ENCODE results near the gene PEX11A. TPM values are rescaled to one million over a fixed set of nuclear protein-coding genes. Genes with fewer than 3 reads are reported as not detected.

Gene PEX11A
- total RNA-seq, 1 experiment from 2014 or later, result 12.3 TPM

DNA sequence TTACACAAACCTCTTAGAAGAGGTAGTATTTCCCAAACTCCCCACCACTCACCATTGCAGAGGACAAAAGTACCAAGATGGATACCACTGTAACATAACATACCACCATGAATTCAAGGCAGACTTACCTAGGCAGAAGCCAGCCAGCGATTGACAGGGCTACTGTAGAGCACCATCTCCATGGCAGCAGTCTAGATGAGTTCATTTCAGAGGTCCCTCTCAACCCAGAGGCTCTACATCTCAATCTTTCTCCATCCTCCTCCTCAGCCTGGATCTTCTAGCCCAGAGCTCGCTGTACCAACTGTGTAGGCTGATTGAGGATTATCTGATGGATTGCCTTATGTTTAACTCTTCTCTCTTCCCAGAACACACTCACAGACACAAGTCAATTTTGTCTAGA lies 9.4 kb downstream of the PEX11A start:
- in situ Hi-C loops (cut with HindIII; ENCODE audit: low pct_unique_long_range_greater_than_20kb, low sequenced_read_pairs), result no loop called here
- DNase-seq (ENCODE audit: low read depth, low spot score), result no peak

DNA sequence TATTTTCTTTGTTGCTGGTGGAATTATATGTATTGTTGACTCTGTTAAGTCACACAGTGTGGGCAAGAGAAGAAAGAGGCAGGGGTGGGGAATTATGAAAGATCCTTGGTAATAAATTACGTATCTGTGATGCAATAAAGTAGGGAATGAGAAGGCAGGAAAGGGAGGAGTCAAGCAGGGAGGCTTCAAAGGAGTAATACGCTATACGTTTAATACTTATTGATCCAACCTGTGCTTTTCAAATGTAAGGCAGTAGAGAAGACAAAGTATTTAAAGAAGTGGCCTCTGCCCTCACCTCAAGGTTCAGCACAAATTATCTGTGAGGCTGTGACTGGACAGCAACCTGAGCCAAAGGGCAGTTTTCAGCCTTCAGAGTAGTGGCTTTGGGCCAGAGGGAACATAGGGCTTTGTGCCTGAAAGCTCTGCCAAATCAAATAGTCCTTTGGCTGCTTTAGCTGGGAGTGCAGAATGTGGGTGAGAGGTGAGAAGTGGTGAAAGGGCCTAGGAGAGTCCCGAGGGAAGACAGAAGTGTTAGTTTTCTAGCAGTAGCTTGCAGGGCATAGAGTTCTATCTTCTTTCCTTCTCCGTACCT lies 10.2 kb downstream of the PEX11A start:
- DNase-seq (ENCODE audit: low read depth, low spot score), result no peak
- in situ Hi-C loops (cut with HindIII; ENCODE audit: low pct_unique_long_range_greater_than_20kb, low sequenced_read_pairs), result no loop called here

DNA sequence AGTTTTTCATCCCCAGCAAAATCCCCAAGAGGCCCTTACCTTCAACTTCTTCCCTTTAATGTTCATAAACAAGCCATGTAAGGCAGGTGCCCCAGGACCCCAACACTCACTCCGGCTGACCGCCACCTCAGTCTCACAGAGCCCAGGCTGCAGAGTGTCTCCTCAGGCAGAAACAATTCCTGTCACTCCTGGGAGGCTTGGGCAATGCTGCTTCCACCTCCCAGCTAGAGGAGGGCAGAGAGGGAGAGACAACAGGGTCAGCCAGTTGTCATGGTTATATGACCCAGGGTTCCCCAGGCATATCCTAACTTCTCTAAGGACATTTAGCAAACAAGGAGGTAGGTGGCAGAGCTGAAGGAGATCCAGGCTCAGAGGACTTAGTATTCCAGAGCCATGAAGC lies 11.3 kb downstream of the PEX11A start, which contains the start of gene PLIN1:
TSS of gene PLIN1 (minus strand) at position 156 of the 400 bp plus-strand sequence. CDS start 1,878 bp downstream, outside the sequence.
- DNase-seq (ENCODE audit: low read depth, low spot score), result no peak
- in situ Hi-C loops (cut with HindIII; ENCODE audit: low pct_unique_long_range_greater_than_20kb, low sequenced_read_pairs), result no loop called here

DNA sequence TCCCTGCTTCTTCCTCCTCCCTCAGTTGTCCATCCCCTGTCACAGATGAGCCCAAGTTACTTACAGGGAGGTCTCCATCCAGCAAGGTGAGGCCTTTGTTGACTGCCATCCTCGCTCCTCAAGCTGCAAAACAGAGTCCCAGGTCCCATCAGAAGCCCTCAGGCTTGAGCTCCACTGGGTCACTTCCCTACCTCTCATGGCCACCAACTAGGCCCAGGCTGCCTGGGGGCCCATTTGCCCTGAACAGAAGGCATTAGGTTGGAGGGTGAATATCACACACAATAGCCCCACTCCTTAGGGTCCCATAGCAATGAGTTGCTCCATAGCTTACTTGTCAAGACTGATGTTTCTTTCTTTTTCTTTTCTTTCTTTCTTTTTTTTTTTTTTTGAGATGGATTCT lies 13.2 kb downstream of the PEX11A start:
- in situ Hi-C loops (cut with HindIII; ENCODE audit: low pct_unique_long_range_greater_than_20kb, low sequenced_read_pairs), result no loop called here
- DNase-seq (ENCODE audit: low read depth, low spot score), result no peak

DNA sequence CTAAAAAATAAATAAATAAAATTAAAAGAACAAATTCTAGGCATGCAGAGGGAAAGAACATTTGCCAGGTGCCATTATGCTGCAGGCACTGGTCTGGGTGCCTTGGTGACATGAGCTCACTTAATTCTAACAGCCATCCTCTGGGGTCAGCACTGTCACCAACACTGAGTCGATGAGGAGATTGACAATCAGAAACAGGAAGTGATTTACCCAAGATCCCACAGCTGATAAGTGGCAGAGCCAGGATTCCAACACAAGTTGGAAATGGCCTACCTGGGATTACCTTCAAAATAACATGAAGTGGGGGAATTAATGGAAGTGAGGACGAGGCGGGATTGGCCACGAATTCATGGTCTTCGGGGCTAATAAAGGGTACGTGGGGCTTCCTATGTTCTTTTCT lies 14.9 kb downstream of the PEX11A start:
- DNase-seq (ENCODE audit: low read depth, low spot score), result no peak
- in situ Hi-C loops (cut with HindIII; ENCODE audit: low pct_unique_long_range_greater_than_20kb, low sequenced_read_pairs), result no loop called here

DNA sequence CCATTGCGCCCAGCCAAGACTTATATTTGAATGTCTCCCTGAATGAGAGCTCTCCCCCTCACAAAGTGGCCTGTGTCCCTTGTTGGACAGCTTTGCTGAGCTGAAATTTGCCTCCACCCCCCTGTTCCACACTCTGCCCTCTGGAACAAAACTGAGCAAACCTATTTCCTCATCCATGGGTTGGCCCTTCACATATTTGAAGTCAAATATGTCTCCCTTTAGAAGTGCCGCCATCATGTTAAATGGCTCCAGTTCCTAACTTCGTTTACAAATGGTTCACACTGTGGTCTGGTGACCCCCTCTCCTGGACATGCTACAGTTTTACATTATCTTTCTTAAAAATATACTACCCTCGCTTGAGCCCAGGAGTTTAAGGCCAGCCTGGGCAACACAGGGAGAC lies 16.0 kb downstream of the PEX11A start:
- DNase-seq (ENCODE audit: low read depth, low spot score), result no peak
- in situ Hi-C loops (cut with HindIII; ENCODE audit: low pct_unique_long_range_greater_than_20kb, low sequenced_read_pairs), result no loop called here

DNA sequence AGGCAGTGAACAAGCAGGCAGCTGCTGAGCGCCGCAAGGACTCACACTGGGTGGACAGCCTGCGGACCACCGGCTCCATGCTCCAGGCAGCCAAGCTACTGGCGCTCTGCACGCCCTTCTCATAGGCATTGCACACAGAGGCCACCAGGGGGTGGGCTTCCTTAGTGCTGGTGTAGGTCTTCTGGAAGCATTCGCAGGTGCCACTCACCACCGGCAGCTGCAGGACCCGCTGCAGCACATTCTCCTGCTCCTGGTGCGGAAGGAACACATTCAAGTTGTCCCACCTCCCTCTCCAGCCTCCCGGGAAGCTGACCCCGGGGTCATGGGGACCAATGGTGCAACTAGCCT lies 17.4 kb downstream of the PEX11A start:
- in situ Hi-C loops (cut with HindIII; ENCODE audit: low pct_unique_long_range_greater_than_20kb, low sequenced_read_pairs), result no loop called here
- DNase-seq (ENCODE audit: low read depth, low spot score), result peak; percentile 74

DNA sequence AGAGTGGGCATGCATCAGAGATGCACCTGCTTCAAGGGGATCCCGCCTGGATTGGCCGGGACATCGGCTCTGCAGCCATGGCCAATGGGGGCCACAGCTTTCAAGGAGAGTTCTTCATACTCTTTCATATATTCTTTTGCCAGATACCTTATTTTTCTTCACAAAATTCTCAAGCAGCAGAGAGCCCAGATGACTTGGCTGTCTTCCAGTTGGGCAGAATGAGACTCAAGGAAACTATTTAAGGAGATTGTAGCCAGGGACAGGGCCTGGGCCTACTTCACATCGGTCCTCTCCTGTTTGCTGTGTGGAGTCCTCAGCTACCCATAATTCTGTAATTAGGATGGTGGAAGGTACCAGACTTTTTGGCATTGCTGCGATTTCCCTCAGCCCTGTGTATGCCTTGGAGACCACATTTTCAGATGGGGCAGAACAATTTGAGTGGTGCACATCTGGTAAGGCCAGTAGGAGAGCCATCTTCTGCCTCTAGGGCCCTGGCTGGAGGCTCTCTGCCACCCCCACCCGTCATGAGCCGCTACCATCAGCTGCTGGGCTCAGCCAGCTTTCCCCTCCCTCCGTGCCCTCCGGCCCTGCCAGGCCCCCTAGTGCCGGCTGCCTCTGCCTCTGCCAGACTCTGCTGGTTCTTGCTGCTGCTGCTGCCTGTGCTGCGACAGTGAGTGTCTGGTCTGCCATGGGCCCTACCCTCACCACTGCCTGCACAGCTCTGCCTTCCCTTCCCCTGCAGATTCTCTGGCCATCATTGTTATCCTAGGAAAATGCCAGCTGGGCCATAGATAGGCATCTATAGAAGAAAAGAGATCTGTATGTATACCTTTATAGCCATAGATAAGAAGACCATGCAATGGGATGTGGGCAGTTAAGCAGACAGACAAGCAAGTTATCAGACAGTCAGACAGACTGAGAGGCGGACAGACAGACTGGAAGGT lies 18.1 kb downstream of the PEX11A start:
- DNase-seq (ENCODE audit: low read depth, low spot score), result no peak
- in situ Hi-C loops (cut with HindIII; ENCODE audit: low pct_unique_long_range_greater_than_20kb, low sequenced_read_pairs), result no loop called here

DNA sequence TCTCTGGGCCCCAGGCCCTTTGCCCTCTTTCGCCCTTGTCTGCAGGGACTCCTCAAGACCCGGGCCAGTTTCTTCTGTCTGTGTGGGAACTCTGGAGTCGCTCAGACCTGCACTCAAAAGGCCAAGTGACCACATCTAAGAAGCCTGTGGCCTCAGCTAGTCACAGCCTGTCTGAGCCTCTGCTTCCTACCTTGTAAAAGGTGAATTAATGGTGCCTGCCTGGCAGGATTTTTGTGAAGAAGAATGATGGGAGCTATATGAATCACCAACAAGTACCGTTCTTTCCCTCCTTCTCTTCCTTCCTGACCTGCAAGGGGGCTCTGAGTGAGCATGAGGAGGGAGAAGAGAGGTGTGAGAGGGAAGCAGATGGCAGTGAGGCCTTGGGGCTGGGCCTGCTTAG lies 18.9 kb downstream of the PEX11A start:
- in situ Hi-C loops (cut with HindIII; ENCODE audit: low pct_unique_long_range_greater_than_20kb, low sequenced_read_pairs), result no loop called here
- DNase-seq (ENCODE audit: low read depth, low spot score), result no peak

DNA sequence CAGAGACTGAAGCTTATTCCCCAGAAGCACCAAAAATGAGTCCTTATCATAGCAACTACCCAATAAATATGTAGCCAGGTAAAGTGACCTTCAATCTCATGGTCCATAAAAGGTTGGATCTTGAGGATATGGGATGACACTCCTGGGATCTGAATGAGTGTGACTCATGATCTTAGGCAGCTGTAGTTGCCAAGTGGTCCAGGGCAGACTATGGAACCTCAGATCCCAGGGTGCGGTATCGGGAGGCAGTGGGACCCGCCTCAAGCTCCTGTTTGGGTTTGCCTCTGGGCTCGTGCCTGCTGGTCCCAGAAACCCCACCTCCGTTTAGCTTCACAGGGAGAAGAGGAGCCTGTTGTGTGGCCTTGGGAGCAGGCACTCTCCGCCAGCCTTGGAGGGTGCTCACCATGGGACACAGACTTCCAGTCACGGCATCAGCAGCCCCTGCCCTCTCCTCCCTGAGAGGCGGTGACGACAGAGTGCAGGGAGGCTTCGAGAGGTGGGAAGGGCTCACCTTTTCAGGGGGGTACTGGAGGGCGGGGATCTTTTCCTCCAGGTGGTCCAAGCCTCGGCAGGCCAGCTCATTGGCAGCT lies 19.5 kb downstream of the PEX11A start:
- in situ Hi-C loops (cut with HindIII; ENCODE audit: low pct_unique_long_range_greater_than_20kb, low sequenced_read_pairs), result no loop called here
- DNase-seq (ENCODE audit: low read depth, low spot score), result no peak

DNA sequence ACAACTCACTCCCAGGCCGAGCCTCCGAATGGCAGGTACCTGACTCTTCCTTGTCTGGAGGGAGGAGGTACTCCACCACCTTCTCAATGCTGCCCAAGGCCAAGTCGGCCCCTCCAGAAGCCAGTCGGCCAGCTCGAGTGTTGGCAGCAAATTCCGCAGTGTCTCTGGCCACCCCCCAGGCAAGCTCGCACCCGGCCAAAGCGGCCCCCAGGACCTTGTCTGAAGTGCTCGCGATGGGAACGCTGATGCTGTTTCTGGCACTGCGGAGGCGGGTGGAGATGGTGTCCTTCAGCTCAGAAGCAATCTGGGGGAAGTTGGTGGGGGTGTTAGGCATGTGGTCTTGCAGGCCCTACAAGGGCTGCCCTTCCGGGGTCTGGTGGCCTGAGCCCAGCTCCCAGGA lies 20.6 kb downstream of the PEX11A start:
- in situ Hi-C loops (cut with HindIII; ENCODE audit: low pct_unique_long_range_greater_than_20kb, low sequenced_read_pairs), result no loop called here
- no peak for DNase-seq (ENCODE audit: low read depth, low spot score)

DNA sequence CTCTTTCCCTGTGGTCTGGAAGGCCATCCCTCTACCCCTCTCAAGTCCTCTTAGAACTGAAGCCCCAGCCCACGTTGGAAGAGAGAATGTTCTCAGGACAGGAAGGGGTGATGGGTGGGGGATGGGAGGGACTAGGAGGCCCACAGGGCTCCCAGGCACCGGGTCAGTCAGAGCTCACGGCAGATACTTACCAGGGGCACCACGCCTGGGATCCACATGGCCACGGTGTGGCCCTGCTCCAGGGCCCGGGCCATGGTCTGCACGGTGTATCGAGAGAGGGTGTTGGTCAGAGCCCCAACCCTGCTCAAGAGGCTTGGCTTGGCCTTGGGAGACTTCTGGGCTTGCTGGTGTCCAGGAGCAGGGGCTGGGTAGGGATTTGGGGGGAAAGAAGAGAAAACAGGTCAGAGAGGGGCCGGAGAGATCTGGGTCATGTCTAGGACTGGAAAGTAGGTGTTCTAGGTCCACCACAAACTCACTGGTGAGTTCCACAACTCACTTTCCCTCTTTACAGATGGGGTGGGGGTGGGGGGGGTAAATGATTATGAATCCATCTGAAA lies 21.2 kb downstream of the PEX11A start:
- in situ Hi-C loops (cut with HindIII; ENCODE audit: low pct_unique_long_range_greater_than_20kb, low sequenced_read_pairs), result no loop called here
- DNase-seq (ENCODE audit: low read depth, low spot score), result no peak

DNA sequence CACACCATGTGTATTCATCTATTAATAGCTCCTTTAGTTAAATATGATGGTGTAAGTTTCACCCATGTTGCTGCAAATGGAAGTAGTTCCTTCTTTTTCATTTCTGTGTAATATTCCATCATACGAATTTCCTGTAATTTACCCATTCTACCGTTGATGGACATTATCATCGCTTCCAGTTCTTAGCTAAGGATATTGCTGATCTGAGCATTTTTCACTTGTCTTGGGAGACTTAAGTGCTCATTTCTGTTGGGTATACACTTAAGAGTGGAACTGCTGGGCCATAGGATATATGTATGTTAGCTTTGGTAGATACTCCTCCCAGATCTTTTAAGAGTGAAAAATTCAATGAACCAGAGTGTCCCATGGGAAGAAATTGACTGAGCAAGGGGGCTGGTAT lies 22.4 kb downstream of the PEX11A start:
- DNase-seq (ENCODE audit: low read depth, low spot score), result no peak

DNA sequence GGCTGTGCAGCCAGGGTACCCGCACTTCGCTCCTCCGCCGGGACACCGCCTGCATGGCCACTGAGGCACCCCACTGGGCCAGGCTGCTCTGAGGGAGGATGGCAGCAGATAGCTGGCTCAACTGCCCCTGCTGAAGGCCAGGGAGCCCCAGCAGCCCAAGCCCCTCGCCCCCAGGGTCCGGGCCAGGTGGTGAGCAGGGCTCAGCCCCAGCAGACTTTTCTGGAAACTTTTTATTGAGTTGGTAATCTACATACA lies 22.9 kb downstream of the PEX11A start:
- DNase-seq (ENCODE audit: low read depth, low spot score), result no peak
- in situ Hi-C loops (cut with HindIII; ENCODE audit: low pct_unique_long_range_greater_than_20kb, low sequenced_read_pairs), result no loop called here

More for the DNA sequence above, 22.4 kb downstream of the PEX11A start:
- in situ Hi-C loops (cut with HindIII; ENCODE audit: low pct_unique_long_range_greater_than_20kb, low sequenced_read_pairs), result no loop called here

DNA sequence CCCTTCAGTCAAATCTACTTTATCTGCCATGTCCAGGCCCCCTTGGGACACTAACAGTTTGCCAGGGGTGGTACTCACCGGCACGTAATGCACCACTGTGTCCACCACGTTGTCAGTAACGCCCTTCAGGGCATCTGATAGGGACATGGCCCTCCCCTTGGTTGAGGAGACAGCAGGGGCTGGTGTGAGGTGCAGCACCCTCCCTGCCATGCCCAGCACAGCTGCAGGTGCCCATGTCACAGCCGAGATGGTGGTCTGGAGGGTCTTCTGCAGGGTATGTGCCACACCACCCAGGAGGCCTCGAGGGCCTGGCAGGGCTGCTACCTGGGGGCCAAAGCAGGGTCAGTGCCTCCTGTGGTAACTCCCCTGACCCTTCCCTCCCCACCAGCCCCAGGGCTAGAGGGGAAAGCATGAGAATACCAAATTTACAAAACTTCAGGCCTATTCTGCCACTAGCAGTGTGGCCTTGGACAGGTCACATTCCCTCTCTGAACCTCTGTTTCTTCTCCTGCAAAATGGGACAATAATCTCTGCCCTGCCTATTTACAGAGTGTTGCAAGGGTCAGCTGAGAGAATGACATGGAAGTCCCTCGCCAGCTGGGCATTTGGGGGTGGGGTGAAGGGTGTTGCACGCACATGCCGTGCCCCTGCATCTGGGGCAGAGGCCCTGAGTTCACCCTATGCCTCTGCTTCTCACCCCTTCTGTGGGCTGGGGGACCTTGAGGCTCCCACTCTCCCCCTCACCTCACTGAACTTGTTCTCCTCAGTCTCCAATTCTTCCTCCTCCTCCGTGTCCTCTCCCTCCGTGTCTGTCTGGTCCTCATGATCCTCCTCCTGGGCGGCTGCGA lies 23.5 kb downstream of the PEX11A start:
- in situ Hi-C loops (cut with HindIII; ENCODE audit: low pct_unique_long_range_greater_than_20kb, low sequenced_read_pairs), result no loop called here
- no peak for DNase-seq (ENCODE audit: low read depth, low spot score)

DNA sequence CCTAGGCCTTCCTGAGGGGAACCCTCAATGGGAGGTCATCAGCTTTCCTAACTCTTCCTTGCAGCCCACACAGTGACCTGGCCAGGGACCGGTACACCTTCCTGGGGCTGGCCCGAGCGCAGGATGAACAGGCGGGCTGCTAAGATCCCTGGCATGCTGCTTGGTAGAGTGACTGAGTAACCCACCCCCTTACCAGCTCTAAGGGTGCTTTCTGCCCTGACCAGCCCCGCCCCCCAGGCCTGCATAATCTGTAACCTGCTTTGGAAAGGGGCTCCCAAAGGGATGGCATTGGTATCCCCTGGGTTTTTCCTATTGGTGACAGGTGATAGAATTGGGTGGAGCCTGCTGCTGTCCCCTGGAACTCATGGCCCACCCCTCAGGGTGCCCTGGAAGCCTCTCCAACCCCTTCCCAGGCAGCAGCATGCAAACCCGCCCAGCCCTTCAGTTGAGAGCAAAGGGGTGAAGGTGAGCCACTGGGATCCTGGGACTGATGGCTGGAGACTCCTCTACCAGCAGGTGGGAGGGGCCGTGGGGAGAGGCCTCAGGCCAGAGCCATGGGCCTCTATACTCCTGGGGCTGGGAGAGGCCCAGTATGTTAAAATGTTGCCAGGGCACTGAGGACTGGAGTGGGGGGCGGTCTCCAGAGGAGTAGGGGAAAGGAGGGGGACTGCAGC lies 24.2 kb downstream of the PEX11A start:
- in situ Hi-C loops (cut with HindIII; ENCODE audit: low pct_unique_long_range_greater_than_20kb, low sequenced_read_pairs), result no loop called here
- no peak for DNase-seq (ENCODE audit: low read depth, low spot score)

DNA sequence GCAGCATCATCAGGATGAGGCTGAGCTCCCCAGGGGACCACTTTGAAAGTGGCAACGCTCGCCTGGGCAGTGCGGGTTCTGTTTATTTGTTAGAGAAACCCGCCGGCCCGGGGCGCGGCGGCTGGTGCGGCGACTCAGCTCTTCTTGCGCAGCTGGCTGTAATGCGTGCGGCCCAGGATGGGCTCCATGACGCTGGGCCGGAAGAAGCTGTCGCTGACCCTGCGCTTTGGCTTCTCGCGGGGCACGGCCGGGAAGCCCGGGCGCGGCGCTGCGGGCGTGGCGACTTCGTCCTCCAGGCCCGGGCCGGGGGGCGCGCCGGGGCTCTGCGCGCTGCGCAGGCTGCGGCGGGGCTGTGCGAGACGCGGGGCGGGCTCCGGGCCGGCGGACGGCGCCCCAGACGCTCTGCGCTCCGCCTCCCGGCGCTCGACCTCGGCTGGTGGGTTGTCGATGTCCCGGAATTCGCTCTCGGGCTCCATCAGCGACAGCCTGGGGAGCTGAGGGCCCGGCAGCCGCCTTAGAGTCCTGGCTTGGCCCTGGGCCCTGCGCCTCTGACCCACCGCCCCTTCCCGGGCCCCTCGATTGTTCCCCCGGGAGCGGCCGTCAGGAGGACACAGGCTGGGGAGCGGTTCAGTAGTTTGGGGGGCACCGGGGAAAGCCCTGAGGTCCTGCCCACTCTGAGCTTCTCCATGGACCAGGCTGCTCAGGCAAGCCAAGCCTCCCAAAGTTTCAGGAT lies 24.9 kb downstream of the PEX11A start:
- in situ Hi-C loops (cut with HindIII; ENCODE audit: low pct_unique_long_range_greater_than_20kb, low sequenced_read_pairs), result no loop called here
- DNase-seq (ENCODE audit: low read depth, low spot score), result no peak

Measured in SK-MEL-5 (cell line).